Endothelial cell of umbilical vein (primary cell): ENCODE data around the gene DNTT.

ENCODE experiments used
- CTCF ChIP-seq, 2 donors: IDR thresholded peaks; 1 replicate in 1 of 2; 2 replicates in 1 of 2; pipeline ENCODE4 v1.5.1; 2011; ENCODE audit warnings: low read length in 2 of 2, mild to moderate bottlenecking in 2 of 2, moderate library complexity in 2 of 2, control low read depth in 1 of 2, inconsistent platforms in 1 of 2, low read depth in 1 of 2; ENCODE audit not compliant: insufficient read depth in 1 of 2; ENCODE audit errors: extremely low read depth in 1 of 2
- EZH2 ChIP-seq: IDR thresholded peaks from 2 replicates; pipeline ENCODE4 v1.6.1; 2012; ENCODE audit warnings: borderline replicate concordance, low read depth, mild to moderate bottlenecking, moderate library complexity, low read length, inconsistent platforms; ENCODE audit not compliant: severe bottlenecking
- FOS ChIP-seq: IDR thresholded peaks from 2 replicates; pipeline ENCODE4 v1.6.1; 2011; ENCODE audit warnings: mild to moderate bottlenecking, low read length, moderate library complexity, borderline replicate concordance; ENCODE audit not compliant: insufficient read depth
- JUN ChIP-seq: IDR thresholded peaks from 2 replicates; pipeline ENCODE4 v1.6.1; 2011; ENCODE audit warnings: borderline replicate concordance, low read depth; ENCODE audit not compliant: insufficient read length, insufficient read depth
- MYC ChIP-seq: IDR thresholded peaks from one replicate; pipeline ENCODE4 v1.6.1; 2011; ENCODE audit warnings: mild to moderate bottlenecking, low read depth, low read length
- POLR2A ChIP-seq: IDR thresholded peaks from 2 replicates; pipeline ENCODE4 v1.6.1; 2012; ENCODE audit warnings: low read depth, mild to moderate bottlenecking, control low read depth, low read length

DNA sequence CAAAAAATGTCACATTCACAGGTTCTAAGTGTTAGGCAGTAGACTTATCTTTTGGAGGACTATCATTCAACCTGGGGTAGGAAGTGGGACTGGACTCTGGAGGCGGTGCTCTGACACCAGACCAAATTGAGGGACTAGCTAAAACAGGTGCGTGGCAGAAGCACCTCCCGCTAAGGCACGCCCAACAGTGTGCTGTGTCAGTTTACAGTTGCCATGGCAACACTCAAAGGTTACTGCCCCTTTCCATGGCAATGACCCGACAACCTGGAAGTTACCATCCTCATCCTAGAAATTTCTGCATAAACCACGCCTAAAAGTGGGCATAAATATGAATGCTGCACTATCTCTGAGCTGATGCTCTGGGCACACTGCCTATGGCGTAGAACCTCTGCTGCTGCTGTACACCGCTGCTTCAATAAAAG, 18.9 kb upstream of the DNTT start:
- TF ChIP-seq FOS (no peak), CTCF (IDR thresholded peaks at IDR 0.05; ENCODE audit: extremely low read depth in 1 of 2, insufficient read depth in 1 of 2, low read depth in 1 of 2, low read length in 2 of 2) (no peak), MYC (no peak), EZH2 (no peak), POLR2A (no peak), JUN (no peak)
